AG20443 (cell line): ENCODE measurements around the gene HEATR5A.
"Not testable (repeated sequence)": the region's sequence is repeated elsewhere in the genome, so short reads cannot be mapped to it uniquely, and the experiment has no call there.

ENCODE experiments used
- DNase-seq: peaks from one replicate; pipeline ENCODE4 v3.0.0; 2012; ENCODE audit warnings: low spot score, mixed read lengths

HEATR5A gene

GRCh38 chr14:31326111-31326510 is 94.2 kb downstream of the HEATR5A start:
- DNase-seq: no peak

- no peak for DNase-seq
Observed at GRCh38 chr14:31323419-31323818, 96.9 kb downstream of the HEATR5A start.

- DNase-seq: no peak
Observed at GRCh38 chr14:31320922-31321766, 99.2 kb downstream of the HEATR5A start.

- no peak for DNase-seq
Observed at GRCh38 chr14:31320216-31320615, 100.1 kb downstream of the HEATR5A start.

- no peak for DNase-seq
Observed at GRCh38 chr14:31319701-31320100, 100.6 kb downstream of the HEATR5A start.

GRCh38 chr14:31312934-31313333 is 107.4 kb downstream of the HEATR5A start:
- no peak for DNase-seq

GRCh38 chr14:31312370-31312769 is 108.0 kb downstream of the HEATR5A start:
- DNase-seq: not testable (repeated sequence)

- no peak for DNase-seq
Observed at GRCh38 chr14:31307618-31308017, 112.7 kb downstream of the HEATR5A start.

GRCh38 chr14:31307198-31307597 is 113.2 kb downstream of the HEATR5A start:
- no peak for DNase-seq

- DNase-seq: no peak
Observed at GRCh38 chr14:31303654-31304053, 116.7 kb downstream of the HEATR5A start.

GRCh38 chr14:31300883-31301282 is 119.5 kb downstream of the HEATR5A start:
- no peak for DNase-seq

GRCh38 chr14:31300296-31300695 is 120.1 kb downstream of the HEATR5A start:
- DNase-seq: no peak

GRCh38 chr14:31297701-31298344 is 122.5 kb downstream of the HEATR5A start:
- peak; percentile 14 for DNase-seq

GRCh38 chr14:31297112-31297511 is 123.2 kb downstream of the HEATR5A start:
- no peak for DNase-seq

GRCh38 chr14:31294746-31295405 is 125.5 kb downstream of the HEATR5A start:
- no peak for DNase-seq

- DNase-seq: no peak
Observed at GRCh38 chr14:31292937-31293616, 127.3 kb downstream of the HEATR5A start.

- no peak for DNase-seq
Observed at GRCh38 chr14:31291210-31291609, 129.1 kb downstream of the HEATR5A start.

- DNase-seq: no peak
Observed at GRCh38 chr14:31287294-31287972, 132.9 kb downstream of the HEATR5A start.

GRCh38 chr14:31286456-31287293 is 133.7 kb downstream of the HEATR5A start:
- DNase-seq: no peak

- DNase-seq: no peak
Observed at GRCh38 chr14:31283578-31284252, 136.6 kb downstream of the HEATR5A start.
